Measurements from ENCODE around the gene ZNF526. TPM values are rescaled to one million over a fixed set of nuclear protein-coding genes. Genes with fewer than 3 reads are reported as not detected.

The ZNF526 gene
- total and polyA plus RNA-seq, 10 donors, result 1.9 to 15.0 (median 8.4) TPM

DNA sequence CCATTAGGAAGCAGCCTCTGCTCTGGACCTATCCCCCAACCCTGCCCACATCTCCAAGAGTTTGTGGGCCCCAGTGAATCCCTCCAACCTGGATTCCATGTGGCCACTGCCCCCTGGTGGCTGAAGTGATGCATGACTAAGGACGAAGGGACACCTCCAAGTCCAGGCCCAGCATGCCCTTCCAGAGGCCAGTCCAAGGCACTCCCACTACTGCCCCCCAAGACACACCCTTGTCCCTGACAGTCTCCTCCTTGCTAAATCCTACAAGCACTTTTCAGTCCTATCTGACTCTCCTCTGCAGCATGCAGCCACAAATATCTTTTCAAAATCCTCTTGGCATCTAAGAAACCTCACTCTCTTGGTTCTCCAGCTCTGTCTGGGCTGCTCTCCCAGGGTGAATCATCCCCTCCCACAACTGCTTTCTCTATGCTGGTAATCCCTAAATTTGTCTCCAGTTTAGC lies 35.7 kb upstream of the ZNF526 start:
- peaks cover 0 to 18% (median 17%) of the 10 kb centered on the region in 7 donors for H3K27me3 ChIP-seq (replicated peaks in 1 of 7)
- intact Hi-C loops (cut with DNase I; ENCODE audit: low total_unique reads), result loop anchor here (10.0 kb wide), 1 partner anchor 50 kb away; the partner anchor contains the start of gene POU2F2
- peaks cover 18 to 61% (median 35%) of the 10 kb centered on the region in 6 donors for H3K4me1 ChIP-seq
- H3K9me3 ChIP-seq, result no peaks in the 10 kb centered on the region
- no peak overlapping the region for H3K4me3 ChIP-seq
- WGBS, 5 donors, result 0 to 7% (median 2%) methylated on average over 1 of the region's 1 CpG
- TF ChIP-seq POLR2AphosphoS5 (IDR thresholded peaks at IDR 0.05), result peak in 1 of 3 donors; percentile 46
- TF ChIP-seq, protein P1, sequence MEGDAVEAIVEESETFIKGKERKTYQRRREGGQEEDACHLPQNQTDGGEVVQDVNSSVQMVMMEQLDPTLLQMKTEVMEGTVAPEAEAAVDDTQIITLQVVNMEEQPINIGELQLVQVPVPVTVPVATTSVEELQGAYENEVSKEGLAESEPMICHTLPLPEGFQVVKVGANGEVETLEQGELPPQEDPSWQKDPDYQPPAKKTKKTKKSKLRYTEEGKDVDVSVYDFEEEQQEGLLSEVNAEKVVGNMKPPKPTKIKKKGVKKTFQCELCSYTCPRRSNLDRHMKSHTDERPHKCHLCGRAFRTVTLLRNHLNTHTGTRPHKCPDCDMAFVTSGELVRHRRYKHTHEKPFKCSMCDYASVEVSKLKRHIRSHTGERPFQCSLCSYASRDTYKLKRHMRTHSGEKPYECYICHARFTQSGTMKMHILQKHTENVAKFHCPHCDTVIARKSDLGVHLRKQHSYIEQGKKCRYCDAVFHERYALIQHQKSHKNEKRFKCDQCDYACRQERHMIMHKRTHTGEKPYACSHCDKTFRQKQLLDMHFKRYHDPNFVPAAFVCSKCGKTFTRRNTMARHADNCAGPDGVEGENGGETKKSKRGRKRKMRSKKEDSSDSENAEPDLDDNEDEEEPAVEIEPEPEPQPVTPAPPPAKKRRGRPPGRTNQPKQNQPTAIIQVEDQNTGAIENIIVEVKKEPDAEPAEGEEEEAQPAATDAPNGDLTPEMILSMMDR (IDR thresholded peaks at IDR 0.05 in 8 of 11, conservative IDR thresholded peaks at IDR 0.05 in 3 of 11), result peak; percentile 73 to 93 (median 89)
- no peak for TF ChIP-seq POLR2A (IDR thresholded peaks at IDR 0.05)
- H3K27ac ChIP-seq, result peak overlapping the region in 6 of 8 donors; percentile 15 to 73 (median 42)
- H3K36me3 ChIP-seq, result no peaks in the 10 kb centered on the region
- DNase-seq, result peak; percentile 89

DNA sequence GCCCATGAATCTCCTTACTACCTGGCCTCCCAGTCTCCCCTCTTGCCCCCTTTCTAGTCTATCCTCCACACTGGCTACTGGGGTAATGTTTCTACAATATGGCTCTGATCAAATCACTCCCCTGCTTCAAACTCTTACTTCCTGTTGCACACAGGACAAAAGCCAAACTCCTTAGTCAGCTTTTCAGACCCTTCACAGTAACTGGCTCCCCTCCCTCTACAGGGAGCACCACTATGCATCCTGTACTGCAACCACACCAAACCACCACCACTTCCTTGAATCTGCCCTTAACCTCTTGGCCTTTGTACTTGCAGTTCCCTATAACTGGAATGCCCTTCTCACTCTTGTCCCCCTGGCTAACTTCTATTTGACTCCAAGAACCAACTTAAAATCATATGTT lies 34.8 kb upstream of the ZNF526 start:
- Histone ChIP-seq H3K4me1 (peaks cover 18 to 61% (median 35%) of the 10 kb centered on the region in 6 donors), H3K4me3 (no peak overlapping the region), H3K9me3 (no peaks in the 10 kb centered on the region), H3K27ac (peak overlapping the region in 6 of 8 donors; percentile 2 to 73 (median 45)), H3K27me3 (replicated peaks in 1 of 7) (peaks cover 0 to 9% (median 9%) of the 10 kb centered on the region in 7 donors), H3K36me3 (no peaks in the 10 kb centered on the region)
- DNase-seq, result no peak
- TF ChIP-seq POLR2A (IDR thresholded peaks at IDR 0.05), result no peak
- peak in 1 of 3 donors; percentile 63 for TF ChIP-seq POLR2AphosphoS5 (IDR thresholded peaks at IDR 0.05)
- TF ChIP-seq, protein P1 (IDR thresholded peaks at IDR 0.05 in 8 of 11, conservative IDR thresholded peaks at IDR 0.05 in 3 of 11), result no peak
- intact Hi-C loops (cut with DNase I; ENCODE audit: low total_unique reads), result loop anchor here (10.0 kb wide), 1 partner anchor 50 kb away; the partner anchor contains the start of gene POU2F2

DNA sequence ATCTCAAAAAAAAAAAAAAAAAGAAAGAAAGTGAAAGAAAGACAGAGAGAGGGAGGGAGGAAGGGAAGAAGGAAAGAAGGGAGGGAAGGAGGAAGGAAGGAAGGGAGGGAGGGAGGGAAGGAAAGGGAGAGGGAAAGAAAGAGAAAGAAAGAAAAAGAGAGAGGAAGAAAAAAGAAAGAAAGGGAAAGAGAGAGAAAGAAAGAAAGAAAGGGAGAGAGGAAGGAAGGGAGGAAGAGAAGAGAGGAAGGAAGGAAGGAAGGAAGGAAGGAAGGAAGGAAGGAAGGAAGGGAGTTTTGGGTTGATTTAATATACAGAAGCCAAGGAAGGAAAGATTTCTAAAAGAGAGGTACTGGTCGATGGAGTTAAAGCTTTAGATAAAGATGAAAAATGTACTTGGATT lies 31.4 kb upstream of the ZNF526 start:
- no peak overlapping the region for H3K27ac ChIP-seq
- intact Hi-C loops (cut with DNase I; ENCODE audit: low total_unique reads), result loop anchor here (10.0 kb wide), 1 partner anchor 54 kb away; the partner anchor contains the start of gene POU2F2
- WGBS, 5 donors, result 67 to 80% (median 79%) methylated on average over 1 of the region's 1 CpG
- no peak overlapping the region for H3K4me3 ChIP-seq
- H3K27me3 ChIP-seq (replicated peaks in 1 of 7), result no peaks in the 10 kb centered on the region
- no peaks in the 10 kb centered on the region for H3K36me3 ChIP-seq
- TF ChIP-seq, protein P1 (IDR thresholded peaks at IDR 0.05 in 8 of 11, conservative IDR thresholded peaks at IDR 0.05 in 3 of 11), result no peak
- TF ChIP-seq POLR2A (IDR thresholded peaks at IDR 0.05) (no peak), POLR2AphosphoS5 (IDR thresholded peaks at IDR 0.05) (no peak)
- no peak for DNase-seq
- H3K4me1 ChIP-seq, result peaks cover 16 to 36% (median 30%) of the 10 kb centered on the region in 6 donors
- peaks cover 0 to 6% (median 5%) of the 10 kb centered on the region in 8 donors for H3K9me3 ChIP-seq

DNA sequence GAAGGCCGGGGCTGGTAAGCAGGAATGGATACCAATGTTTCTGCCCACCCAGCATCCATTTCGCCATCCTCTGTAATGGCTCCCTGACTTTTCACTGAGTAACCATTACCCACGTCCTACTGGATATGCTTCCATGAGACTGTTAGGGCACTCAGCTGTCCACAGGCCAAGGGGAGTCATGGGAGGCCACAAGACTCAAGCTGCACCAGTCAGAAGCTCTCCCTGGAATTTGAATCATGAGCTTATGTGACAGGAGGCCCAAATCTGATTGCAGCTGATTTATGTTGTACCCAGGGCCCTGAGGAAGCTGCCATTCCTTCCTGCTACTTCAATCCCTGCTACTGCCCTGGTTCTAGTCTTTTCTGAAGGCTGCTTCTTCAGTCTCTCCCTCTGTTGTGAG lies 31.0 kb upstream of the ZNF526 start:
- intact Hi-C loops (cut with DNase I; ENCODE audit: low total_unique reads), result loop anchor here (10.0 kb wide), 1 partner anchor 54 kb away; the partner anchor contains the start of gene POU2F2
- no peak for DNase-seq
- 73 to 87% (median 80%) methylated on average over 3 of the region's 3 CpGs for WGBS, 5 donors
- Histone ChIP-seq H3K4me1 (peaks cover 16 to 32% (median 26%) of the 10 kb centered on the region in 6 donors), H3K9me3 (peaks cover 0 to 7% (median 6%) of the 10 kb centered on the region in 8 donors), H3K4me3 (no peak overlapping the region), H3K27ac (no peak overlapping the region), H3K27me3 (replicated peaks in 1 of 7) (no peaks in the 10 kb centered on the region), H3K36me3 (no peaks in the 10 kb centered on the region)
- TF ChIP-seq POLR2AphosphoS5 (IDR thresholded peaks at IDR 0.05) (no peak), POLR2A (IDR thresholded peaks at IDR 0.05) (no peak)
- TF ChIP-seq, protein P1 (IDR thresholded peaks at IDR 0.05 in 8 of 11, conservative IDR thresholded peaks at IDR 0.05 in 3 of 11), result no peak
